Activated naive CD8-positive, alpha-beta T cell (primary cell): ENCODE data around the gene COX4I2.
"Not testable (repeated sequence)": the region's sequence is repeated elsewhere in the genome, so short reads cannot be mapped to it uniquely, and the experiment has no call there.

Experiments used
- H3K27ac Mint-ChIP-seq: one replicate; pipeline ENCODE4 v1.8.0; 2021; ENCODE audit warnings: mixed read lengths
- H3K27me3 Mint-ChIP-seq: one replicate; pipeline ENCODE4 v1.8.0; 2021; ENCODE audit warnings: mixed read lengths
- H3K36me3 Mint-ChIP-seq: one replicate; pipeline ENCODE4 v1.8.0; 2021; ENCODE audit warnings: mixed read lengths
- H3K4me1 Mint-ChIP-seq: one replicate; pipeline ENCODE4 v1.8.0; 2021; ENCODE audit warnings: low read depth, mixed read lengths
- H3K4me3 Mint-ChIP-seq: one replicate; pipeline ENCODE4 v1.8.0; 2021; ENCODE audit warnings: mild to moderate bottlenecking, mixed read lengths
- H3K9me3 Mint-ChIP-seq: one replicate; pipeline ENCODE4 v1.8.0; 2021; ENCODE audit warnings: low read depth, mixed read lengths

Gene COX4I2

DNA sequence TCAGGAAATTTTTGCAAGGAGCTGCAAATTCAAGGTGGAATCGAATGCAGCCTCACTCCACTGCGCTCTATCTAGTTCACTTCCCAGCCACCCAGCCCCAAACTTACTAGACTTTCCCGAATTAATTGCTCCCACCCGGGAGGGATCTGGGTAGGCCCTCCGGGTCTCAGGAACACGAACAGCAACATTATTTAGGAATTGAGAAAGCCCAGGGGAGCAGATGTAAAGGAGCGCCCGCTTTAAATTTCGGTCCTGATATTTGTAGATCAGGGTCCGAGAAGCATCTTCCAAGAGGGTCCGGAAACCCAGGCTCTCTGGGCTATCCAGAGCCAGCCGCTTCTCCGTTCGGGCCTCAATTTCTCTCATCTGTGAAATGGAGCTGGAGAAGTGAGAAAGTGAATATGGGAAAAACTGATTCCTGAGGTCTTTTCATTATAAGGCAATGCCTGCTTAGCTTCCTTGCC lies 33.1 kb upstream of the COX4I2 start:
- peak overlapping the region; percentile 64 for H3K27ac Mint-ChIP-seq
- peak overlapping the region; percentile 93 for H3K4me3 Mint-ChIP-seq
- H3K9me3 Mint-ChIP-seq = no peaks in the 10 kb centered on the region
- H3K27me3 Mint-ChIP-seq = peaks cover 20% of the 10 kb centered on the region
- no peaks in the 10 kb centered on the region for H3K36me3 Mint-ChIP-seq
- peaks cover 26% of the 10 kb centered on the region for H3K4me1 Mint-ChIP-seq

DNA sequence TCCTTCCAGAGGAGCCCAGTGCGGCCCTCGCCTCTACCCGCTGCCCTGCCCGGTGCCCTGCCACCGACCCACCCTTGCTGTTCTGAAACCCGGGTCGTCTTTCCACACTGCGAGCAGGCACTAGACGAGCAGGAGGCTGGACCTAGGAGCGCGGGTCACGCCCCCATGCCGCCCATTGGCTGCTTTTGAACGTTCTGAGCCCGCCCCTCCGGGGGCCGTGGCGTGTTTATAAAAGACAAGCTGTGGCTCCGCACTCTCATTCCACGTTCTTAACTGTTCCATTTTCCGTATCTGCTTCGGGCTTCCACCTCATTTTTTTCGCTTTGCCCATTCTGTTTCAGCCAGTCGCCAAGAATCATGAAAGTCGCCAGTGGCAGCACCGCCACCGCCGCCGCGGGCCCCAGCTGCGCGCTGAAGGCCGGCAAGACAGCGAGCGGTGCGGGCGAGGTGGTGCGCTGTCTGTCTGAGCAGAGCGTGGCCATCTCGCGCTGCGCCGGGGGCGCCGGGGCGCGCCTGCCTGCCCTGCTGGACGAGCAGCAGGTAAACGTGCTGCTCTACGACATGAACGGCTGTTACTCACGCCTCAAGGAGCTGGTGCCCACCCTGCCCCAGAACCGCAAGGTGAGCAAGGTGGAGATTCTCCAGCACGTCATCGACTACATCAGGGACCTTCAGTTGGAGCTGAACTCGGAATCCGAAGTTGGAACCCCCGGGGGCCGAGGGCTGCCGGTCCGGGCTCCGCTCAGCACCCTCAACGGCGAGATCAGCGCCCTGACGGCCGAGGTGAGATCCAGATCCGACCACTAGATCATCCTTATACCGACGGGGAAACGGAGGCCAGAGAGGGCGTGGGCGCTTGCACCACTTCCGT lies 32.4 kb upstream of the COX4I2 start, which contains the start of gene ID1:
TSS of gene ID1 (plus strand) at position 259 of the 871 bp plus-strand sequence. CDS start at position 358, 99 bp downstream.
- Mint-ChIP-seq H3K4me1 (peaks cover 26% of the 10 kb centered on the region), H3K27ac (peak within 1 kb of the TSS; percentile 64), H3K36me3 (no peaks in the 10 kb centered on the region), H3K9me3 (no peaks in the 10 kb centered on the region), H3K4me3 (peak within 1 kb of the TSS; percentile 93), H3K27me3 (peaks cover 20% of the 10 kb centered on the region)

- Mint-ChIP-seq H3K4me3 (peak overlapping the region; percentile 93), H3K27me3 (peaks cover 20% of the 10 kb centered on the region), H3K36me3 (no peaks in the 10 kb centered on the region), H3K9me3 (no peaks in the 10 kb centered on the region), H3K27ac (no peak overlapping the region), H3K4me1 (peaks cover 26% of the 10 kb centered on the region)
Observed at GRCh38 chr20:31605902-31606803, 31.6 kb upstream of the COX4I2 start.

- H3K27me3 Mint-ChIP-seq = peaks cover 20% of the 10 kb centered on the region
- peak overlapping the region; percentile 93 for H3K4me3 Mint-ChIP-seq
- H3K36me3 Mint-ChIP-seq = no peaks in the 10 kb centered on the region
- peaks cover 26% of the 10 kb centered on the region for H3K4me1 Mint-ChIP-seq
- H3K9me3 Mint-ChIP-seq = no peaks in the 10 kb centered on the region
- no peak overlapping the region for H3K27ac Mint-ChIP-seq
Observed at GRCh38 chr20:31606804-31607639, 30.7 kb upstream of the COX4I2 start.

DNA sequence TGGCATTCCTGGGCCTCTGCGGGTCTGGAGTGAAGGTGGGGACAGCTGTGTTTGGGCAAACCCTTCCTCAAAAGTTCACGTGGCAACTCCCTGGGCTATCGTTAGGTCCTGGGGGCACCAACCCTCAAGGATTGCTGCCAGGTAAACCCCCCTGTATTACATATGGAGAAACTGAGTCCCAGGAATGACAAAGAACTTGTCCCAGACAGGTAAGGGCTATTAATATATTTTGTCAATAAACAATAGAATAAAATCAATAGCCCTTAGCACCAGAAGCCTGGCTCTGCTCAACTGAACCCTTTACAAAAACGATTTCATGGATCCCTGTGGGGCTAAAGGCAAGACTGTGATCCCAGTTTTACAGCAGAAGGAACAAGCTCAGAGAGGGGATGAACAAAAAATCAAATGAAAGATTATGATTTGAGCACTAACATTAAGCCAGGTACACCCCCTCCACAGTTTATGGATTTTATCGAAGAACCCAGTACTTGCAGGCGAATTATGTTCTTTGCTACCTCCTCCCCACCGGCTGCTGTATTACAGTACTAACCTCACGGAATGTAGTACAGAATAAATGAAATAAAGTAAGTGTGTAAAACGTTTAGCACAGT lies 30.0 kb upstream of the COX4I2 start:
- Mint-ChIP-seq H3K9me3 (no peaks in the 10 kb centered on the region), H3K27ac (no peak overlapping the region), H3K4me3 (peak overlapping the region; percentile 10), H3K36me3 (no peaks in the 10 kb centered on the region), H3K27me3 (peaks cover 16% of the 10 kb centered on the region), H3K4me1 (peaks cover 24% of the 10 kb centered on the region)

DNA sequence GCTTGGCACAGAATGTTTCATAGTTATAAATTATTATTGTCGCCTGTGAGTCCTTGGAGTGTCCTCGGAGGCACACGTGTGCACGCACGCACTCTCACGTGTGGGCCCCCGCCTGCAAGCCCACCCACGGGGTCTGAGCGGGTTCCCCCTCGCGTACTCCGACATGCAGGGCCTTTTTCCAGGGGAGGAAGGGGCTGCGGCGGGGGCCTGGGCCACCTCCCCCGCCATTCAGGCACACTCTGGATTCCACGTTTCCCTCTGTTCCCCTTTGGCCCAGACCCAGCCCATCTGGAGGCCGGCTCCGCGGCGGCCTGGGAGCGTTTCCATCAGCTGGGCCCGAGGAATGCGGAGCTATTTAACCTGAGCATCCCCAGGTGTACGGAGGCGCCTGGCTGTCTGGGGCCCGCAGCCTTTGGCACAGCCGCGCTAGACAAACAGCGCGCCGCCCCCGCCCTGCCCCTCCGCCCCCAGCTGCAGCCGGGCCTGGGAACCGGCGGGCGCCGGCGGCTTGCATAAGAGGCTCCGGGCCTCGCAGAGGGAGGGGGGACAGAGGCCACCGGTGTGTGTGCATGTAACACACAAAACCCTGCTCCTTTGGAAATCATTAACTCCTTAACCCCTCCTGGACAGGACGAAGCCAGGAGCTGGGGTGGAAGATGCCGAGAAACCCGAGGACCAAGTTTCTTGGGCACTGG lies 29.3 kb upstream of the COX4I2 start:
- H3K4me3 Mint-ChIP-seq = no peak overlapping the region
- H3K27me3 Mint-ChIP-seq = peaks cover 14% of the 10 kb centered on the region
- H3K36me3 Mint-ChIP-seq = no peaks in the 10 kb centered on the region
- no peak overlapping the region for H3K27ac Mint-ChIP-seq
- H3K4me1 Mint-ChIP-seq = peaks cover 22% of the 10 kb centered on the region
- H3K9me3 Mint-ChIP-seq = no peaks in the 10 kb centered on the region

DNA sequence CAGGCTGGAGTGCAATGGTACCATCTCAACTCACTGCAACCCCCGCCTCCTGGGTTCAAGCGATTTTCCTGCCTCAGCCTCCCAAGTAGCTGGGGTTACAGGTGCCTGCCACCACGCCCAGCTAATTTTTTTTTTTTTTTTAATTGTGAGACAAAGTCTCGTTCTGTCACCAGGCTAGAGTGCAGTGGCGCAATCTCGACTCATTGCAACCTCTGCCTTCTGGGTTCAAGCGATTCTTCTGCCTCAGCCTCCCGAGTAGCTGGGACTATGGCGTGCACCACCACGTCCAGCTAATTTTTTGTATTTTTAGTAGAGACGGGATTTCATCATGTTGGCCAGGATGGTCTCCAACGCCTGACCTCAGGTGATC lies 25.5 kb upstream of the COX4I2 start:
- H3K4me1 Mint-ChIP-seq, H3K27me3 Mint-ChIP-seq, H3K27ac Mint-ChIP-seq, H3K9me3 Mint-ChIP-seq, H3K4me3 Mint-ChIP-seq, H3K36me3 Mint-ChIP-seq: not testable (repeated sequence)

DNA sequence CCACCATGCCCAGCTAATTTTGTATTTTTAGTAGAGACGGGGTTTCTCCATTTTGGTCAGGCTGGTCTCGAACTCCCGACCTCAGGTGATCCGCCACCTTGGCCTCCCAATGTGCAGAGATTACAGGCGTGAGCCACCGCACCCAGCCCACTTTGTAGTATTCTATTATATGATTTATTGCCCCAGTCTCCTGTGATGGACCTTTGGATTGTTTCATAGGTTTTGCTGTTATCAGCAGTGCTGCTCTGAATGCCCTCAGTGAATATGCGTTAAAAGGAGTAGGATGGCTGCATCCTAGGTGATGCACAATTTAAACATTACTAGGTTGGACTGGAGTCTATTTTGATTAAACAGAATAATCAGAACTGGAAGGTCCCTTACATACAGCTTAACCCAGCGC lies 22.3 kb upstream of the COX4I2 start:
- Mint-ChIP-seq H3K4me1 (peaks cover 3% of the 10 kb centered on the region), H3K9me3 (no peaks in the 10 kb centered on the region), H3K27me3 (no peaks in the 10 kb centered on the region), H3K36me3 (peaks cover 3% of the 10 kb centered on the region), H3K4me3 (no peak overlapping the region), H3K27ac (no peak overlapping the region)

GRCh38 chr20:31617432-31618104 lies 20.1 kb upstream of the COX4I2 start:
- Mint-ChIP-seq H3K4me3 (no peak overlapping the region), H3K36me3 (peaks cover 3% of the 10 kb centered on the region), H3K27me3 (no peaks in the 10 kb centered on the region), H3K4me1 (peaks cover 3% of the 10 kb centered on the region), H3K9me3 (no peaks in the 10 kb centered on the region), H3K27ac (peak overlapping the region; percentile 50)

DNA sequence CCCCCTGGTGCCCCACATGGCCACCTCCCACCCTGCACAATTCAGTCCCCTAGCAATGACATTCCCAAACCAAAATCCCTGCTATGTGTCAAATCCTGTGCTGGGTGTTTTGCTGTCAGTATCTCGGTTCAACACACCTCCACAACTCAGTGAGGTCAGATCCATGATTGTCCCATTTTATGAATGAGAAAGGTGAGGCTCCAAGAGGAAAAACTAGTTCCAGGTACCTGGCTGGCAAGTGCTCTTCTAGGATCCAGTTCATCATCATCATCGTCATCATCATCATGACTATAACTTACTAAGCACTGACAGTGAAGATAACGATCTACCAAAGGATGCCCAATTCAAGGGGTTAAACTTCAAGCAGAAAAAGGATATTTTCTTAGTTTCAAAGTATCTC lies 17.5 kb upstream of the COX4I2 start:
- no peaks in the 10 kb centered on the region for H3K27me3 Mint-ChIP-seq
- no peak overlapping the region for H3K4me3 Mint-ChIP-seq

DNA sequence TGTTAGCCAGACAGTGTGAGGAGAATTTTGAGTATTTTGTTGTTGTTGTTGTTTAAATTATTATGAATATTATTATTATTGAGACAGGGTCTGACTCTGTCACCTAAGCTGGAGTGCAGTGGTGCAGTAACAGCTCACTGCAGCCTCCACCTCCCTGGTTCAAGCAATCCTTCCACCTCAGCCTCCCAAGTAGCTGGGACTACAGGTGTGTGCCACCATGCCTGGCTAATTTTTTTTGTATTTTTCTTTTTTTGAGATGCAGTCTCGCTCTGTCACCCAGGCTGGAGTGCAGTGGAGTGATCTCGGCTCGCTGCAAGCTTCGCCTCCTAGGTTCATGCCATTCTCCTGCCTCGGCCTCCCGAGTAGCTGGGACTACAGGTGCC lies 14.6 kb upstream of the COX4I2 start:
- H3K4me3 Mint-ChIP-seq, H3K4me1 Mint-ChIP-seq, H3K27ac Mint-ChIP-seq, H3K27me3 Mint-ChIP-seq, H3K9me3 Mint-ChIP-seq, H3K36me3 Mint-ChIP-seq: not testable (repeated sequence)

More for the DNA sequence above, 17.5 kb upstream of the COX4I2 start:
- peaks cover 3% of the 10 kb centered on the region for H3K36me3 Mint-ChIP-seq
- peaks cover 3% of the 10 kb centered on the region for H3K4me1 Mint-ChIP-seq
- no peaks in the 10 kb centered on the region for H3K9me3 Mint-ChIP-seq
- H3K27ac Mint-ChIP-seq = no peak overlapping the region

- not testable (repeated sequence) for H3K4me1 Mint-ChIP-seq, H3K9me3 Mint-ChIP-seq, H3K27me3 Mint-ChIP-seq, H3K4me3 Mint-ChIP-seq, H3K36me3 Mint-ChIP-seq, H3K27ac Mint-ChIP-seq
Observed at GRCh38 chr20:31626534-31626933, 11.2 kb upstream of the COX4I2 start.

DNA sequence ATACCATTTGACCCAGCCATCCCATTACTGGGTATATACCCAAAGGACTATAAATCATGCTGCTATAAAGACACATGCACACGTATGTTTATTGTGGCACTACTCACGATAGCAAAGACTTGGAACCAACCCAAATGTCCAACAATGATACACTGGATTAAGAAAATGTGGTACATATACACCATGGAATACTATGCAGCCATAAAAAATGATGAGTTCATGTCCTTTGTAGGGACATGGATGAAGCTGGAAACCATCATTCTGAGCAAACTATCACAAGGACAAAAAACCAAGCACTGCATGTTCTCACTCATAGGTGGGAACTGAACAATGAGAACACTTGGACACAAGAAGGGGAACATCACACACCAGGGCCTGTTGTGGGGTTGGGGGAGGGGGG lies 9.7 kb upstream of the COX4I2 start:
- H3K9me3 Mint-ChIP-seq, H3K36me3 Mint-ChIP-seq, H3K4me1 Mint-ChIP-seq, H3K27ac Mint-ChIP-seq, H3K27me3 Mint-ChIP-seq, H3K4me3 Mint-ChIP-seq: not testable (repeated sequence)
